ENCODE data around the gene TMOD4.

DNA sequence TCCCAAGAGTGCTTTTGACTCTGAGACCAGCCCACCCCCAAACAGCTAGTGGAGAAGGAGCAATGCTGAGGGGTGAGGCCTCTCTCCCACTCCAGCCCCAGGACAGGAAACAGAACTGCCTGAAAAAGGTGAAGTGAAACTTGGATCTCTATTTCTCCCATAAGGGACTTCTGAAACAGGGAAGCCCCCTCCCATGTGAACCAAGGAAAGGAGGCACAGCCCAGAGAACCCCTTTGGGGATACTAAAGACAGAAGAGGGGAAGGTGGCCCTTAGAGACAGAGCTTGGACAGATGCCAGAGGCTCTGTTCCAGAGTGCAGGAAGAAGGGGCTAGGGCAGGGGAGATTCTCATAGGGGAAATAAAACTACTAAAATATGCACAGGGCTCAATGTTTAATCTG lies 16.4 kb downstream of the TMOD4 start:
- TF ChIP-seq, protein P1, sequence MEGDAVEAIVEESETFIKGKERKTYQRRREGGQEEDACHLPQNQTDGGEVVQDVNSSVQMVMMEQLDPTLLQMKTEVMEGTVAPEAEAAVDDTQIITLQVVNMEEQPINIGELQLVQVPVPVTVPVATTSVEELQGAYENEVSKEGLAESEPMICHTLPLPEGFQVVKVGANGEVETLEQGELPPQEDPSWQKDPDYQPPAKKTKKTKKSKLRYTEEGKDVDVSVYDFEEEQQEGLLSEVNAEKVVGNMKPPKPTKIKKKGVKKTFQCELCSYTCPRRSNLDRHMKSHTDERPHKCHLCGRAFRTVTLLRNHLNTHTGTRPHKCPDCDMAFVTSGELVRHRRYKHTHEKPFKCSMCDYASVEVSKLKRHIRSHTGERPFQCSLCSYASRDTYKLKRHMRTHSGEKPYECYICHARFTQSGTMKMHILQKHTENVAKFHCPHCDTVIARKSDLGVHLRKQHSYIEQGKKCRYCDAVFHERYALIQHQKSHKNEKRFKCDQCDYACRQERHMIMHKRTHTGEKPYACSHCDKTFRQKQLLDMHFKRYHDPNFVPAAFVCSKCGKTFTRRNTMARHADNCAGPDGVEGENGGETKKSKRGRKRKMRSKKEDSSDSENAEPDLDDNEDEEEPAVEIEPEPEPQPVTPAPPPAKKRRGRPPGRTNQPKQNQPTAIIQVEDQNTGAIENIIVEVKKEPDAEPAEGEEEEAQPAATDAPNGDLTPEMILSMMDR (IDR thresholded peaks at IDR 0.05): no peak
- no peak for TF ChIP-seq EP300 (IDR thresholded peaks at IDR 0.05; ENCODE audit: low read depth)

Data from transverse colon (tissue), 3 donors.